IPS-20b (cell line): ENCODE results near the gene FNDC3B.
"Not testable (repeated sequence)": the region's sequence is repeated elsewhere in the genome, so short reads cannot be mapped to it uniquely, and the experiment has no call there.

Experiments
- H3K27ac ChIP-seq: one replicate; pipeline ENCODE4 v1.5.1; 2013; ENCODE audit warnings: low read length
- H3K27me3 ChIP-seq: 2 replicates; pipeline ENCODE4 v1.6.1; 2013; ENCODE audit warnings: mild to moderate bottlenecking, low read length, inconsistent platforms; ENCODE audit not compliant: insufficient read depth
- H3K36me3 ChIP-seq: 2 replicates; pipeline ENCODE4 v1.6.1; 2013; ENCODE audit warnings: low read depth, mild to moderate bottlenecking, inconsistent platforms, low read length, moderate library complexity; ENCODE audit not compliant: insufficient read depth
- H3K4me1 ChIP-seq: 2 replicates; pipeline ENCODE4 v1.6.1; 2013; ENCODE audit warnings: mild to moderate bottlenecking, control low read depth, inconsistent platforms, low read length, moderate library complexity; ENCODE audit not compliant: insufficient read depth
- H3K4me3 ChIP-seq: 2 replicates; pipeline ENCODE4 v1.5.1; 2013; ENCODE audit warnings: mild to moderate bottlenecking, low read length, inconsistent platforms
- H3K9ac ChIP-seq: 2 replicates; pipeline ENCODE4 v1.6.1; 2013; ENCODE audit warnings: low read depth, mild to moderate bottlenecking, inconsistent platforms, low read length, moderate library complexity
- H3K9me3 ChIP-seq: 2 replicates; pipeline ENCODE4 v1.6.1; 2013; ENCODE audit warnings: mild to moderate bottlenecking, low read depth, low read length, inconsistent platforms; ENCODE audit not compliant: insufficient read depth

The FNDC3B gene

GRCh38 chr3:172089250-172089649, 49.9 kb downstream of the FNDC3B start:
- Histone ChIP-seq H3K27ac (no peak overlapping the region), H3K9me3 (no peaks in the 10 kb centered on the region), H3K4me3 (no peak overlapping the region), H3K27me3 (no peaks in the 10 kb centered on the region), H3K4me1 (peaks cover 26% of the 10 kb centered on the region), H3K36me3 (no peaks in the 10 kb centered on the region), H3K9ac (no peak overlapping the region)

GRCh38 chr3:172090035-172090434, 50.7 kb downstream of the FNDC3B start:
- H3K27ac ChIP-seq: no peak overlapping the region
- H3K9ac ChIP-seq: no peak overlapping the region

GRCh38 chr3:172092658-172093057, 53.3 kb downstream of the FNDC3B start:
- Histone ChIP-seq H3K36me3 (no peaks in the 10 kb centered on the region), H3K27me3 (no peaks in the 10 kb centered on the region), H3K9me3 (no peaks in the 10 kb centered on the region), H3K9ac (no peak overlapping the region), H3K4me3 (no peak overlapping the region), H3K4me1 (peaks cover 24% of the 10 kb centered on the region), H3K27ac (no peak overlapping the region)

More at GRCh38 chr3:172090035-172090434, 50.7 kb downstream of the FNDC3B start:
- Histone ChIP-seq H3K4me3 (no peak overlapping the region), H3K36me3 (no peaks in the 10 kb centered on the region), H3K9me3 (no peaks in the 10 kb centered on the region), H3K27me3 (no peaks in the 10 kb centered on the region), H3K4me1 (peaks cover 26% of the 10 kb centered on the region)

GRCh38 chr3:172093581-172094443, 54.4 kb downstream of the FNDC3B start:
- H3K4me1 ChIP-seq: peaks cover 26% of the 10 kb centered on the region
- H3K4me3 ChIP-seq, H3K27me3 ChIP-seq, H3K36me3 ChIP-seq, H3K9me3 ChIP-seq, H3K9ac ChIP-seq, H3K27ac ChIP-seq: not testable (repeated sequence)

- no peaks in the 10 kb centered on the region for H3K9me3 ChIP-seq
- peaks cover 35% of the 10 kb centered on the region for H3K4me1 ChIP-seq
These were observed 55.5 kb downstream of the FNDC3B start for GRCh38 chr3:172094621-172095557.

GRCh38 chr3:172096881-172097420, 57.6 kb downstream of the FNDC3B start:
- Histone ChIP-seq H3K27me3 (no peaks in the 10 kb centered on the region), H3K4me3 (no peak overlapping the region), H3K27ac (no peak overlapping the region), H3K9me3 (no peaks in the 10 kb centered on the region), H3K9ac (no peak overlapping the region), H3K36me3 (no peaks in the 10 kb centered on the region), H3K4me1 (peaks cover 35% of the 10 kb centered on the region)

More at GRCh38 chr3:172094621-172095557, 55.5 kb downstream of the FNDC3B start:
- Histone ChIP-seq H3K27me3 (no peaks in the 10 kb centered on the region), H3K9ac (no peak overlapping the region), H3K4me3 (no peak overlapping the region), H3K36me3 (no peaks in the 10 kb centered on the region), H3K27ac (no peak overlapping the region)

GRCh38 chr3:172097585-172097984, 58.2 kb downstream of the FNDC3B start:
- no peak overlapping the region for H3K9ac ChIP-seq
- H3K9me3 ChIP-seq: no peaks in the 10 kb centered on the region
- no peaks in the 10 kb centered on the region for H3K36me3 ChIP-seq
- H3K27ac ChIP-seq: no peak overlapping the region
- H3K4me3 ChIP-seq: no peak overlapping the region
- H3K4me1 ChIP-seq: peaks cover 39% of the 10 kb centered on the region
- no peaks in the 10 kb centered on the region for H3K27me3 ChIP-seq

GRCh38 chr3:172098698-172099494, 59.5 kb downstream of the FNDC3B start:
- Histone ChIP-seq H3K9ac (no peak overlapping the region; the same call in 1 of the 2 replicates), H3K4me1 (peaks cover 47% of the 10 kb centered on the region), H3K36me3 (no peaks in the 10 kb centered on the region), H3K27ac (no peak overlapping the region), H3K4me3 (no peak overlapping the region; the same call in 1 of the 2 replicates), H3K27me3 (no peaks in the 10 kb centered on the region), H3K9me3 (no peaks in the 10 kb centered on the region)

GRCh38 chr3:172099495-172099808, 60.1 kb downstream of the FNDC3B start:
- Histone ChIP-seq H3K27ac (no peak overlapping the region), H3K27me3 (no peaks in the 10 kb centered on the region), H3K4me3 (no peak overlapping the region), H3K36me3 (no peaks in the 10 kb centered on the region), H3K9me3 (no peaks in the 10 kb centered on the region), H3K4me1 (peaks cover 52% of the 10 kb centered on the region), H3K9ac (no peak overlapping the region)

GRCh38 chr3:172100482-172100881, 61.1 kb downstream of the FNDC3B start:
- Histone ChIP-seq H3K27ac (no peak overlapping the region), H3K4me3 (no peak overlapping the region), H3K36me3 (no peaks in the 10 kb centered on the region), H3K4me1 (peaks cover 60% of the 10 kb centered on the region), H3K27me3 (no peaks in the 10 kb centered on the region), H3K9ac (no peak overlapping the region), H3K9me3 (no peaks in the 10 kb centered on the region)

GRCh38 chr3:172101107-172101506, 61.7 kb downstream of the FNDC3B start:
- Histone ChIP-seq H3K4me3 (no peak overlapping the region), H3K27me3 (no peaks in the 10 kb centered on the region), H3K9me3 (no peaks in the 10 kb centered on the region), H3K9ac (no peak overlapping the region), H3K36me3 (no peaks in the 10 kb centered on the region), H3K27ac (no peak overlapping the region), H3K4me1 (peaks cover 56% of the 10 kb centered on the region)
